Stimulated activated CD8-positive, alpha-beta memory T cell treated with anti-CD3 and anti-CD28 coated beads, Interleukin-7, amount 100 ng/mL, for 48 hours (primary cell): ENCODE data around the gene INTS3.

Experiments used
- DNase-seq, 2 donors: peaks; one replicate each; pipeline ENCODE4 v3.0.0-alpha.2; 2020; ENCODE audit warnings: low read depth in 1 of 2; ENCODE audit errors: extremely low read depth in 1 of 2

Gene INTS3, protein sequence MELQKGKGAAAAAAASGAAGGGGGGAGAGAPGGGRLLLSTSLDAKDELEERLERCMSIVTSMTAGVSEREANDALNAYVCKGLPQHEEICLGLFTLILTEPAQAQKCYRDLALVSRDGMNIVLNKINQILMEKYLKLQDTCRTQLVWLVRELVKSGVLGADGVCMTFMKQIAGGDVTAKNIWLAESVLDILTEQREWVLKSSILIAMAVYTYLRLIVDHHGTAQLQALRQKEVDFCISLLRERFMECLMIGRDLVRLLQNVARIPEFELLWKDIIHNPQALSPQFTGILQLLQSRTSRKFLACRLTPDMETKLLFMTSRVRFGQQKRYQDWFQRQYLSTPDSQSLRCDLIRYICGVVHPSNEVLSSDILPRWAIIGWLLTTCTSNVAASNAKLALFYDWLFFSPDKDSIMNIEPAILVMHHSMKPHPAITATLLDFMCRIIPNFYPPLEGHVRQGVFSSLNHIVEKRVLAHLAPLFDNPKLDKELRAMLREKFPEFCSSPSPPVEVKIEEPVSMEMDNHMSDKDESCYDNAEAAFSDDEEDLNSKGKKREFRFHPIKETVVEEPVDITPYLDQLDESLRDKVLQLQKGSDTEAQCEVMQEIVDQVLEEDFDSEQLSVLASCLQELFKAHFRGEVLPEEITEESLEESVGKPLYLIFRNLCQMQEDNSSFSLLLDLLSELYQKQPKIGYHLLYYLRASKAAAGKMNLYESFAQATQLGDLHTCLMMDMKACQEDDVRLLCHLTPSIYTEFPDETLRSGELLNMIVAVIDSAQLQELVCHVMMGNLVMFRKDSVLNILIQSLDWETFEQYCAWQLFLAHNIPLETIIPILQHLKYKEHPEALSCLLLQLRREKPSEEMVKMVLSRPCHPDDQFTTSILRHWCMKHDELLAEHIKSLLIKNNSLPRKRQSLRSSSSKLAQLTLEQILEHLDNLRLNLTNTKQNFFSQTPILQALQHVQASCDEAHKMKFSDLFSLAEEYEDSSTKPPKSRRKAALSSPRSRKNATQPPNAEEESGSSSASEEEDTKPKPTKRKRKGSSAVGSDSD

DNA sequence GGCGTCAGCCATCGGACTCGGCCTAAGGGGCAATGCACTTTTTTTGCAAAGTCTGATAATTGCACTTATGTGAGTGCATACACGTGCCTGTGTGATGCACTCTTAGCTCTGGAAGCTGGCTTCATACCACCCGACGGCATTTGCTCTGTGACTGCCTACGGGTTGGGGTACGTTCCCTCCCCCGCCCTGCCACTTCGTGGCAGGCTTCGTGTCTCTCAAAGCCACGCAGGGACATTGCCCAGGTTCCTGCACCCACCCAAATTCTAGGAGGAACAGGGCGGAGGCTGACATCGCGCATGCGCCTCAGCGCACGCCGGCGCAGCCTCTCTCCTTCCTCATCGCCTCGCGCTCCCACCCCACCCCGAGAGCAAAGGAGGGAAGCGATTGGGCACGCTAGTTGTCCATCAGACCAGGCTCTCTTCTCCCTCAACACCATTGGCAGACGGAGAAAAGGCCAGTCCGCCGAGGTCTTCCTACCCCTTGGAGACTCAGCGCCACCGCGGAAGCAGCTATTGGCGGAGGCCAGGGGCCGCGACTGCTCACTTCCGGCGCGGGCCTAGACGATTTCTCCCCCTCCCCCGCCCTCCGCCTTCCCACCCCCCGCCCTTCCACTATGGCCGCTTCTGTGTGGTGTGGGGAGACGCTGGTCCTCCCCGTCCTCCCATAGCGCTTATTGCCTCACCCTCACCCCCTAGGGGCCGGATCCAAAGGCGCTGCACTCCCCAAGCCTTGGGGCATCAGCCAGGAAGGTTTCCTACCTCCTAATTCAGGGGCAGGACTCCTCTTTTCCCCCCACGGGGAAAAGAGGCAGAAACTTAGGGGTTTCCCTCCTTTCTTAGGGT lies at the start of gene INTS3:
Gene INTS3 (plus strand): TSS at position 588 of the 842 bp plus-strand sequence. CDS start 585 bp downstream, outside the sequence.
- peak; percentile 95 to 100 for DNase-seq

DNA sequence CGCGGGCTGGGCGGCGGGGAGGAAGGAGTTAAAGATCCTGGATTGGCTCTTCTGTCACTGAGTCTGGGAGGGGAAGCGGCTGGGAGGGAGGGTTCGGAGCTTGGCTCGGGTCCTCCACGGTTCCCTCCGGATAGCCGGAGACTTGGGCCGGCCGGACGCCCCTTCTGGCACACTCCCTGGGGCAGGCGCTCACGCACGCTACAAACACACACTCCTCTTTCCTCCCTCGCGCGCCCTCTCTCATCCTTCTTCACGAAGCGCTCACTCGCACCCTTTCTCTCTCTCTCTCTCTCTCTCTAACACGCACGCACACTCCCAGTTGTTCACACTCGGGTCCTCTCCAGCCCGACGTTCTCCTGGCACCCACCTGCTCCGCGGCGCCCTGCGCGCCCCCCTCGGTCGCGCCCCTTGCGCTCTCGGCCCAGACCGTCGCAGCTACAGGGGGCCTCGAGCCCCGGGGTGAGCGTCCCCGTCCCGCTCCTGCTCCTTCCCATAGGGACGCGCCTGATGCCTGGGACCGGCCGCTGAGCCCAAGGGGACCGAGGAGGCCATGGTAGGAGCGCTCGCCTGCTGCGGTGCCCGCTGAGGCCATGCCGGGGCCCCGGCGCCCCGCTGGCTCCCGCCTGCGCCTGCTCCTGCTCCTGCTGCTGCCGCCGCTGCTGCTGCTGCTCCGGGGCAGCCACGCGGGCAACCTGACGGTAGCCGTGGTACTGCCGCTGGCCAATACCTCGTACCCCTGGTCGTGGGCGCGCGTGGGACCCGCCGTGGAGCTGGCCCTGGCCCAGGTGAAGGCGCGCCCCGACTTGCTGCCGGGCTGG lies 49.1 kb upstream of the INTS3 start, which contains the start of gene NPR1:
Gene NPR1 (plus strand): TSS at position 170 of the 818 bp plus-strand sequence. CDS start 421 bp downstream, at position 591.
- DNase-seq = no peak

DNA sequence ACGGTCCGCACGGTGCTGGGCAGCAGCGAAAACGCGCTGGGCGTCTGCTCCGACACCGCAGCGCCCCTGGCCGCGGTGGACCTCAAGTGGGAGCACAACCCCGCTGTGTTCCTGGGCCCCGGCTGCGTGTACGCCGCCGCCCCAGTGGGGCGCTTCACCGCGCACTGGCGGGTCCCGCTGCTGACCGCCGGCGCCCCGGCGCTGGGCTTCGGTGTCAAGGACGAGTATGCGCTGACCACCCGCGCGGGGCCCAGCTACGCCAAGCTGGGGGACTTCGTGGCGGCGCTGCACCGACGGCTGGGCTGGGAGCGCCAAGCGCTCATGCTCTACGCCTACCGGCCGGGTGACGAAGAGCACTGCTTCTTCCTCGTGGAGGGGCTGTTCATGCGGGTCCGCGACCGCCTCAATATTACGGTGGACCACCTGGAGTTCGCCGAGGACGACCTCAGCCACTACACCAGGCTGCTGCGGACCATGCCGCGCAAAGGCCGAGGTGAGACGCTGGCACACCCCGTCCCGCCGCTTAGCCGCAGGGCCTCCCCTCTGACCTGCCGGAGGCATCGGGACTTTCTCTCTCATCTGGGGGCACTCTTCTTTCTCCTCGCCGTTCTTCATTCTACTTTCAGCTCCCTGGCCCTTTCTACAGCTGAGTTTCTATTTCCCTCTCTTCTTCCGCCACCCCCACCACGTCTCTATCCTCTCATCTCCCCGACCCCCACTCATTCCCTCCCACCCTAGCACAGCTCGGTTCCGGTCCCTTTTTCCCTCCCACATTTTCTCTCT lies 48.3 kb upstream of the INTS3 start:
- DNase-seq = no peak

DNA sequence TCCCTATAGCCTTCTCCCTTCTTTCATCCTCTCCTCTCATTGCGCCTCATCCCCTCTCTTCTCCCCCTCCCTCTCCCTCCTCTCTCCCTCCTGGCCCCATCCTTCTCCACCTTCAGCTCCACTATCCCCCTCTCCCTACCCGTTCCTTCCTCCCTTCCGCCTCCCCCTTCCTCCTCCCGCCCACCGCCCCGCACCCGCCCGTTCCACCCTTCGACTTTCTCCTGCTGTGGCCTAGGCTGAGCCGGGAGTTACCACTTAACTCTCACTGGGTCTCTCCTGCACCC lies 47.8 kb upstream of the INTS3 start:
- DNase-seq = no peak

DNA sequence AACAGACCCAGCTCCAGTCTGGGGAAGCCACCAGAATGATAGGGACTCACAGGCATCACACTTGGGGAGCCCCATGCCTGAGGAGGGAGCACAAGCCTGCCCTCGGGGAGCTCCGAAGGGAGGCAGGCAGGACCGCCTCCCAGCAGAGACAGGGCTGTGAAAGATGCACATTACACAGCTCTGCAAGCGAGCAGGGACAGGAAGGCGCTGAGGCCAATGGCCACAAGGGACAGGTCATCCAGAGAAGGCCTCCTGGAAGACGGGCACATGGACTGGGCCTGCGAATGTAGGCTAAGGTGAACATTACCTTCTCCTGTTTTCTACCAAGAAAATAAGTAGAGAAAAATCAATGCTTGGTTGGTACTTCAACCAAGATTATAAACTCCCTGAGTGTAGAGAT lies 45.1 kb upstream of the INTS3 start:
- DNase-seq = no peak

DNA sequence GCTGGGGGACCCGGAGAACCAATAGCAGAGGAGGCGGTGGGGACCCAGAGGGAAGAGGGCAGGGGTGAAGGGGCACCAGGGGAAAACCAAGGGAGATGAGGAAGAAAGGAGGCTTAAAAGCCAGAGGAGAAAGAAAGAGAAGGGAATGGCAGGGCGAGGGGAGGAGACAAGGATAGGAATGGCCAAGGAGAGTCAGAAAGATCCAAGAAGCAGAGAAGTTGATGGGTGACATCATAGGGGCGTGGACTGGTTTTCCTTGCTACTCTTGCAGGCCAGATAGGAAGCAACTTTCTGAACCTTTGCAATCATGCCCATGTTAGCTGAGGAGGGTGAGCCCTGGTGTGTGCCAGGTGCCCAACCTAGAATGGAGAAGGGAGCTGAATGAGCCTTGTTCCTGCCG lies 44.0 kb upstream of the INTS3 start:
- DNase-seq = no peak

DNA sequence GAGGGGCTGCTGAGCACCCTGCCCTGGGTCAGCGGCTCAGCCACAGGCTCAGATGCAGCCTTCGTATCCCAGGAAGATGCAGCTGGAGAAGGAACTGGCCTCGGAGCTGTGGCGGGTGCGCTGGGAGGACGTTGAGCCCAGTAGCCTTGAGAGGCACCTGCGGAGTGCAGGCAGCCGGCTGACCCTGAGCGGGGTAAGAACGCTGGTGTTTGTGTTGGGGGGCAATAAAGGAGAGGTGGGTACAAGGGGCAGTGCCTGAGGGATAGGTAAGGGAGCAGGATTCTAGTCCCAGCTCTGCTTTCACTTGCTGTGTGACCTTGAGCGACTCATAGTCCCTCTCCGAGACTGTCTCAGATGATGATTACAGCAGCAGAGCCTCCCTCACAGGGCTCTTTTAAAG lies 43.0 kb upstream of the INTS3 start:
- no peak for DNase-seq

DNA sequence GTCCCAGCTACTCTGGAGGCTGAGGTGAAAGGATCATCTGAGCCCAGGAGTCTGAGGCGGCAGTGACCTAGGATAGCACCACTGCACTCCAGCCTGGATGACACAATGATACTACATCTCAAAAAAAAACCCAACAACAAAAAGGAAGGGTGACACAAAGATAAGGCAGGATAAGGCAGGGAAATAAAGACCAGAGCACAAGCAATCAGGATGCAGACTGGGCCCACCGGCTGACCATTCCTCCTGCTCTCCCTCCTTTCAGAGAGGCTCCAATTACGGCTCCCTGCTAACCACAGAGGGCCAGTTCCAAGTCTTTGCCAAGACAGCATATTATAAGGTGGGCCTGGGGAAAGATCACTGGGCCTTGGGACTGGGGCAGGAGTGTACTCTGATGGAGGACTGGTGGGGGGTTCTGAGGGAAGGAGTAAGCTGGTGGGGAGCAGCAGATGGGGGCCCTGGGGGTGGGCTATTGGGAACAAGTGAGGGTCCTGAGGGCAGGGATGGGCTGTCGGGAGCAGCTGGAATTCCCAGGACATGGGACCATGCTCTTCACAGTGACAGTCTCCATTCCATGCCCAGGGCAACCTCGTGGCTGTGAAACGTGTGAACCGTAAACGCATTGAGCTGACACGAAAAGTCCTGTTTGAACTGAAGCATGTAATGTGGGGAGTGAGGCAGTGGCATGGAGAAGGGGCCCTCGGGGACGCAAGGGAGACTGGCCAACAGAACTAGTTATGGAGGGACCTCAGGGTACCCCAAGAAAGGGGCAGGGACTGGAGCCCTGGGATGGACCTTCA lies 42.1 kb upstream of the INTS3 start:
- DNase-seq = no peak

DNA sequence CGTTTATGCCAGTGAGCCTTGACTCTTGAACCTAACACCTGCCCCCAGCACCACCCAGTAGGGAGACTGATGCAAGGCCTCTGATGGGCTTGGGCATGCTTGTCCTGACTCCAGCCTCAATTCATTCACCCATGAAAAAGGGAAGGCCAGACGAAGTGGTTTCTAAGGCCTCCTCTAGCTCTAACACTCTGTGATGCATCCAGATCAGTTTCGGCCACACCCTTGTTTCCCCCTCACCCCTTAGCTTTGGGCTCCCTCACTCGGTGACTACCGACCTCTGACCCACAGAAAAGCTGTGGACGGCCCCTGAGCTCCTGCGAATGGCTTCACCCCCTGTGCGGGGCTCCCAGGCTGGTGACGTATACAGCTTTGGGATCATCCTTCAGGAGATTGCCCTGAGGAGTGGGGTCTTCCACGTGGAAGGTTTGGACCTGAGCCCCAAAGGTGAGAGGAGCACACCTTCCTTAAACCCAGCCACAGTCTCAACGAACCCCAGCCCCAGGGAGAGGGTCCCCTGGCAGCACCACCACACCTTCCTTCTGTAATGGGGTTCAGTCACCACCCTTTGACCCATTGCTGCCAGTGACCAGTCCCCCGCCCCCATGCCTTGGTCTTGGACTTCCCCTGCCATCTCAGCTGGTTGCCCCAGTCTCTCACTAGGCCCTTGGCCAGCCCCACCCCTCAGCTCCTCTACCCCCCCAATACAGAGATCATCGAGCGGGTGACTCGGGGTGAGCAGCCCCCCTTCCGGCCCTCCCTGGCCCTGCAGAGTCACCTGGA lies 40.3 kb upstream of the INTS3 start:
- no peak for DNase-seq

DNA sequence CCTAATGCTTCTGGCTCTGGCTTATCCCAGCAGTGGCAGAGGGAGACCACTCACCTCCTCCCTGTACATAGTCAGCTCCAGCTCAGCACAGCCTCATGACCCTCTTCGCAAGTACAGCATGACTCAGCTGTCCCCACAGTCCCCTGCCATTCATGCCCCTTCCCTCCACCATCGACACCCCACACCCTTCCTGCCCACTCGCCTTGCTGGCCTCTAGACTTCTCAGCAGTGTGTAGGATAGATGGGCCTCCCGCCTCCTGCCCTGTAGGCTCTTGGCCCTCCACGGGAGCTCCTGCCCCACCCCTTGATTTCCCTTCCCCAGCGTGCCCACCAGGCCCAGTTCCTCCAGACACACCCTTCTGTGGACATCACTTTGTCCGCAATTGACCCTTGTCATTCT lies 39.6 kb upstream of the INTS3 start:
- no peak for DNase-seq

DNA sequence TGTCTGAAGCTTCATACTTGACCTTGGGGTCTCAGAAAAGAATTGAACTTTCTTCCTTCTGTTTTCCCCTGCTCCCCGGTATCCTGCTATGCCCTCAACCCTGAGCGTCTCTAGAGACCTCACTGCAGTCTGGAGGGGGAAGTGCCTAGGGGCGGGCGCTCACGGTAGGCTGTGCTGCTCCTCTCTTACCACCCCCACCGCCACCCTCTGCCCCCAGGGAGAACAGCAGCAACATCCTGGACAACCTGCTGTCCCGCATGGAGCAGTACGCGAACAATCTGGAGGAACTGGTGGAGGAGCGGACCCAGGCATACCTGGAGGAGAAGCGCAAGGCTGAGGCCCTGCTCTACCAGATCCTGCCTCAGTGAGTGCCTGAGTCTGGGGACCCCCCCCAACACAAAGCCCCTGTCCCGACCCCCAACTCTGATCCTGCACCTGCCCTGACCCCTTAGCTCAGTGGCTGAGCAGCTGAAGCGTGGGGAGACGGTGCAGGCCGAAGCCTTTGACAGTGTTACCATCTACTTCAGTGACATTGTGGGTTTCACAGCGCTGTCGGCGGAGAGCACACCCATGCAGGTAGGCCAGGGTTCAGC lies 39.0 kb upstream of the INTS3 start:
- DNase-seq = no peak

DNA sequence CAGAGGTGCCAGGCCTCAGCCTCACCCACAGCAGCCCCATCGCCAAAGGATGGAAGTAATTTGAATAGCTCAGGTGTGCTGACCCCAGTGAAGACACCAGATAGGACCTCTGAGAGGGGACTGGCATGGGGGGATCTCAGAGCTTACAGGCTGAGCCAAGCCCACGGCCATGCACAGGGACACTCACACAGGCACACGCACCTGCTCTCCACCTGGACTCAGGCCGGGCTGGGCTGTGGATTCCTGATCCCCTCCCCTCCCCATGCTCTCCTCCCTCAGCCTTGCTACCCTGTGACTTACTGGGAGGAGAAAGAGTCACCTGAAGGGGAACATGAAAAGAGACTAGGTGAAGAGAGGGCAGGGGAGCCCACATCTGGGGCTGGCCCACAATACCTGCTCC lies 34.4 kb upstream of the INTS3 start:
- DNase-seq = no peak

DNA sequence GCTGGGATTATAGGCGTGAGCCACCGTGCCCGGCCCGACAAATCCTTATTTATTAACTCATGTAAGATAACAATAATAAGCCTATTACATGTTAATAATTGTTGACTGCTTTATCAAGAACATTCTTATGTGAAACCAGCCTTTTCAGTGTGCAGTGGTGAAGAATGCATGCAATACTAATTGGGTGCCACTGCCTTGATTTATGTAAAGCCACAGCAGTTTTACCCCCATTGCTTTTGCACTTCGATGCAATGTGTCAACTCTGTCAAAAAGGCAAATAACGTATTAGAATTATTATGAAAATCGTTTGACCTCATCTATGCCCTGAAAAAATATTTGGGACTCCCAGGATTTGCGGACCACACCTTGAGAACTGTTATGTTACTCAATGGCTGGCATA lies 31.1 kb upstream of the INTS3 start:
- no peak for DNase-seq

DNA sequence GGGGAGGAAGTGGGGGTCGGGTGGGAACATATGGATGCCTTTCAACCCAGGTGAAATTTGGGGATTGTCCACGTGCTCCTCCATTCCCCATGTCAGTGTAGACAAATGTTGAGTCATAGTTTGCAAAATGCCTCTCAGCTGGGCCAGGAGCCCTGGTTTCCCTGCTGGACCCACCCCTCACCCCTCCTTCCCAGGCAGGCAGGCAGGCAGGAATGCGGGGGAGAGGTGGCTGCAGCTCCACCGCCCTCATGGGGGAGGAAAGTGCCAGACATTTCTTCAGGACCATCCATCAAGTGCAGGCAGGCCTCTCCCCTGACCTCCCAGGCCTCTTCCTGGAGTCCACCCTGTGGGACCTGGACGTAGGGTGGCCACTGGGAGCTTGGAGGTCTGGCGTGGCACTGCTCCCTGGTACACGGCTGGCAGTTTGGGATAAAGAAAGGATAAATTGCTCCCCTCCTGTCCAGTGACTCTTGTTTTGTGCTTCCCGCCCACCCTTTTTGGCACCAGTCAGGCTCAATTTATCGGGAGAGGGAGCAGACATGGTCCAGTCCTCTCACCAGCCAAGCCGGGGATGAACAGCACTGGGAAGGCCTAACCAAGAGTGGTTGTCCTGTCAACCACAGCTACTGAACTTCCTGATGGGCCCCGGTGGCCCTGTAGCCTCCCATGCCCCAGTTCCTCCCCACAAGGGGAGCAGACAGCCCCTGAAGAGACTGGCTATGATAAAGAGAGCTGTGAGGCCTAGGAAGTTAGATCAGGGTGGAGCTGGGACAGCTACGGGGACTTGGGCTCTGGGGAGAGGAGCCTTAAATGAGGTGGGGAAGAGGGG lies 30.4 kb upstream of the INTS3 start:
- DNase-seq = no peak

DNA sequence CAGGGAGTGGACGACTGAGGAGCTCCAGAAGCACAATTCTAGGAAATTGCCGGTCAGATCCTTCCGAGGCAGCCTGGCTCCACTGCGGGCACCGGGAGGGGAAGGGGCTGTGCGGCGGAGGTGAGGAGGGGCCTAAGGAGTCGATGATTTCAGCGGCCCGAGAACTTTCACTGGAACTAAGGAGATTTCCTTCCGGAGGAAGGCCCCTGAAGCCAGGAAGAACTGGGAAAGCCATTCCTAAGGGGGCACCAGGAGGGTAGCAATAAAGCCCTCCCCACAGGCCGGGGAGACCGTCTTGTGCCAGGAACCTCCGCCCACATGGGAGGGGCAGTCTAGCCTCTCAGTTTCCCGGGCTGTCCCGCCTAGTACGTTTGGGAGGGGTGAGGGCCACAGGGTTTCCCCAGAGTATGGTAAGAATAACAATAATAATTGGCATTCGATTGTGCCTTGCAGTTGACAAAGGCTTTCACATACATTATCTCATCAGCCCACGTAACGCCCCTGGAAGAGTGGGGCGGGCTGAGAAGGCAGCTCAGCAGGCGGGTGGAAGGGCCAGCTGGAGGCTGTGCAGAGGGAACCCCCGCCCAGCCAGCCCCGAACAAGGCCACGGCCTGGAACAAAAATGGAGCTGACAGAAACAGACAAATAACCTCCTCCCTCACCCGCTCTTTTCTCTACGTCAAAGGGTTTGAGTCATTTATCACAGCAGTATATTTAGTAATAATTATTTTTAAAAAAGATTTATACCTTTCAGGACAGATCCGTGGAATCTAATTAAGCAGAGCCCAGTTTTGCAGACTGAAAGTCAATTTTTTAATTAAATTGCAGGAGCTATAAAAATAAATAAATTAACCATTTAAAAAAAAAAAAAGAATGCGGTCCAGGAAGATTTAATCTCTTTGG lies 29.6 kb upstream of the INTS3 start:
- DNase-seq = no peak
